Astrocyte of the spinal cord (primary cell): ENCODE data around the gene MC4R.
"Not testable (repeated sequence)": the region's sequence is repeated elsewhere in the genome, so short reads cannot be mapped to it uniquely, and the experiment has no call there.

ENCODE experiments used
- DNase-seq: peaks from one replicate; pipeline ENCODE4 v3.0.0; 2011; ENCODE audit warnings: low read depth, low spot score
- H3K4me3 ChIP-seq: 2 replicates; pipeline ENCODE4 v1.5.1; 2011; ENCODE audit warnings: low read depth, mild to moderate bottlenecking, low read length, moderate library complexity
- in situ Hi-C: cut with HindIII; loops from 2 replicates; pipeline ENCODE4 v1.10.0; 2017; ENCODE audit warnings: low sequenced_read_pairs
- TF ChIP-seq, protein P1 (sequence below): IDR thresholded peaks from 2 replicates; pipeline ENCODE4 v1.5.1; 2012; ENCODE audit warnings: low read depth, mild to moderate bottlenecking, low read length, inconsistent platforms

The MC4R gene

DNA sequence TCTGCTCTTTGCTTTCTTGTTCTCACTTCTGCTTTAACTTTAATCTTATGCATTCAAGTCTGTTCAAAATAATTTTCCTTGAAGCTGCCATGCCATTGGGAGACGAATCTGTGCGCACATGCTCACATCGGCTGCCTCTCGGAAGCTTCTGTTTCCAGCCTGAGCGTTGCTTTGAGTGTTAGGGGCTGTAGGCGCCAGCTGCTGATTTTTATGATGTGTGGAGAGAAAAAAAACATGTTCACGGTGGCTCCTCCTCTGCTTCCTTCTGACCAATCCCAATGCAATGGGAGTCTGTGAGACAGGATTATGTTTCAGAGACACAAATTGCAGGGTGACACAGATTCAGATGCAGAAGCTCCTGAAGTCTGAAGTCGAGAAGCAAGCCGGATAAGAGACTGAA is at the start of gene MC4R:
MC4R (minus strand) TSS at position 180 of the 400 bp plus-strand sequence. CDS start 426 bp downstream, outside the sequence.
- in situ Hi-C loops = no loop called here
- H3K4me3 ChIP-seq = peak within 1 kb of the TSS; percentile 23

DNA sequence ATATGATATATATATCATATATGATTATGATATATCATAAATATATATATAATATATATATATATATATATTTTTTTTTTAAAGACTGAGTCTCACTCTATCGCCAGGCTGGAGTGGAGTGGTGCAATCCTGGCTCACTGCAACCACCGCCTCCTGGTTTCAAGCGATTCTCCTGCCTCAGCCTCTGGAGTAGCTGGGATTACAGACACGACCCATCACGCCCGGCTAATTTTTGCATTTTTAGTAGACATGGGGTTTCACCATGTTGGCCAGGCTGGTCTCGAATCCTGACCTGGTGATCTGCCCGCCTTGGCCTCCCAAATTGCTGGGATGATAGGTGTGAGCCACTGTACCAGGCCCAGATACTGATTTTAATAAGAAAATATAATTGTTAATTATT is 49.7 kb upstream of the MC4R start:
- in situ Hi-C loops, DNase-seq, H3K4me3 ChIP-seq: not testable (repeated sequence)

More for the DNA sequence above, at the start of gene MC4R:
- TF ChIP-seq, protein P1, sequence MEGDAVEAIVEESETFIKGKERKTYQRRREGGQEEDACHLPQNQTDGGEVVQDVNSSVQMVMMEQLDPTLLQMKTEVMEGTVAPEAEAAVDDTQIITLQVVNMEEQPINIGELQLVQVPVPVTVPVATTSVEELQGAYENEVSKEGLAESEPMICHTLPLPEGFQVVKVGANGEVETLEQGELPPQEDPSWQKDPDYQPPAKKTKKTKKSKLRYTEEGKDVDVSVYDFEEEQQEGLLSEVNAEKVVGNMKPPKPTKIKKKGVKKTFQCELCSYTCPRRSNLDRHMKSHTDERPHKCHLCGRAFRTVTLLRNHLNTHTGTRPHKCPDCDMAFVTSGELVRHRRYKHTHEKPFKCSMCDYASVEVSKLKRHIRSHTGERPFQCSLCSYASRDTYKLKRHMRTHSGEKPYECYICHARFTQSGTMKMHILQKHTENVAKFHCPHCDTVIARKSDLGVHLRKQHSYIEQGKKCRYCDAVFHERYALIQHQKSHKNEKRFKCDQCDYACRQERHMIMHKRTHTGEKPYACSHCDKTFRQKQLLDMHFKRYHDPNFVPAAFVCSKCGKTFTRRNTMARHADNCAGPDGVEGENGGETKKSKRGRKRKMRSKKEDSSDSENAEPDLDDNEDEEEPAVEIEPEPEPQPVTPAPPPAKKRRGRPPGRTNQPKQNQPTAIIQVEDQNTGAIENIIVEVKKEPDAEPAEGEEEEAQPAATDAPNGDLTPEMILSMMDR = no peak
- peak; percentile 86 for DNase-seq

DNA sequence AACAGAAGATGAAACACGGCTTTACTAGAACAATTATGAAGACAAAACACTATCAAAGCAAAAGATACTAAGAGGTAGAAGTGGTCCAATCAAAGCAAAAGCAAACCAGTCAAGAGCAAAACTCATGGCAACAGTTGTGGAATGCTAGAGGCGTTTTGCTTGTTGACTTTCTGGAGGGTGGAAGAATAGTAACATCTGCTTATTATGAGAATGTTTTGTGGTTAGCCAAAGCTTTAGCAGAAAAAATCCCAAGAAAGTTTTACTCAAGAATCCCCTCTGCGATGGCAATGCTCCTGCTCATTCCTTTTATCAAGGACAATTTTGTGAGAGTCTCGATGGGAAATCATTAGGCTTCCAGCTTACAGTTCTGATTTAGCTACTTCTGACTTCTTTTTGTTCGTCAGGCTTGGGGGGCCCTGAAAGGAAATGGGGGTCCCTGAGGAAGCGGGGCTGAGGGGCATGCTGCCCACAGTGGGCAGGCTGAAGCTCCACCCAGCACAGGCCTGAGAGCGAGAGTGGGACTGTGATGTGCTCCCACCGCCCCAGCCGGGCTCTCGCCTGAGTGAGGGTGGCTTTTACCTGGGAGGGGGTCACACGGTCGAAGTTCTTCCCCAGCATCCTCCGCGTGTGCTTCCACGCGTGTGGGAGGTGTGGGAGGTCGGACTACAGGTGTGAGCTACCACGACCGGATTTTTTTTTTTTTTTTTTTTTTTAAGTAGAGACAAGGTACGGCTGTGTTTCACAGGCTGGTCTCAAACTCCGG is 49.0 kb upstream of the MC4R start:
- TF ChIP-seq, protein P1 = no peak
- H3K4me3 ChIP-seq = no peak overlapping the region
- in situ Hi-C loops = no loop called here
- DNase-seq = no peak

DNA sequence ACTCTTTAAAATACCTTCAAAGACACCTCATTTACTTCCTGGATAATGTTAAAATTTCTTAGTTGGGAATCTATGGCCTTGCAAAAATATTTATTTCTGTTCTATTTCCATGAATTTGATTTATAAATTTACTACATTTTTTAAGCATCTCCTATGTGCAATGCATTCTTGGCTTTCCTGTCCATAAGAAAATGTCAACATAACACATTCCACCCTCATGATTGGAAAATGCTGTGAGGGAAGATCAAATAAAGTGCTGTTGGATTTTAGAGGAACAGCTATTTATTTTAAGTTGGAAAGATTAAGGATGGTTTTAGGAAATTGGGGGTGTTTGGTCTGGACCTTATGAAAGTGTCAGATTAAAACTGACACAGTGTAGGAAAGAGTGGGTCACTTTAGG is 45.4 kb upstream of the MC4R start:
- in situ Hi-C loops = no loop called here
- TF ChIP-seq, protein P1 = no peak
- DNase-seq = no peak
- no peak overlapping the region for H3K4me3 ChIP-seq

DNA sequence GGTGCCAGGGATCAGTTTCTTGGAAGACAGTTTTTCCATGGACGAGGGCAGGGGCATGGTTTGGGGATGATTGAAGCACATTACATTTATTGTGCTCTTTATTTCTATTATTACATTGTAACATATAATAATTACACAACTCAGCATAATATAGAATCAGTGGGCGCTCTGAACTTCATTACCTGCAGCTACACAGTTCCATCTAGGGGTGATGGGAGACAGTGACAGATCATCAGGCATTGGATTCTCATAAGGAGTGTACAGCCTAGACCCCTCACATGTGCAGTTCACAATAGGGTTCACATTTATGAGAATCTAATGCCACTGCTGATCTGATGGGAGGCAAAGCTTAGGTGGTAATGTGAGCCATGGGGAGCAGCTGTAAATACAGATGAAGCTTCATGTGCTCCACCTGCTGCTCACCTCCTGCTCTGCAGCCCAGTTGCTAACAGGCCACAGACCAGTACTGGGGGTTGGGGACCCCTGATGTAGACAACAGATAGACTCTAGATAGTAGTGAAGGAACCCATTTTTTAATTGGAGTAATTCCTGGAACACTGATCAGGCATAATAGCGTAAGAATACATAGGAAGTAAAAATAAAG is 41.5 kb upstream of the MC4R start:
- no peak for DNase-seq
- in situ Hi-C loops = no loop called here
- TF ChIP-seq, protein P1 = peak; percentile 64
- H3K4me3 ChIP-seq = no peak overlapping the region

DNA sequence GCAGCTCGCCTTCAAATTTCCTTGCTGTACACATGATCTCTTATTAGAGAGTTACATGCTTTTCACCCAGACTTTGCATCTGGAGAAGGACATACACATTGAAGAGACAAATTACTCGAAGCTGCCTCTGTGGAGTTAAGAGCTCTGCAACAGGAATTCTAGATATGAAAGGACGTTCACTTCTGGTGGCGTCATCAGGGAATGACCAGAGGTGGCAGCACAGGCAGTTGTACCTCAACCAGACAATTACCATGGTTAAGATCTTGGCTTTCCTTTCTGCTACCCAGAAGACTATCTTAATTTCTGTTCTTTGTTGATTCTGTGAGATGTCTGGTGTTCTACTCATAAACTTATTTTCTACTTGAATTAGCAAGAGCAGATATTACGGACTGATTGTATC is 39.1 kb upstream of the MC4R start:
- in situ Hi-C loops = no loop called here
- DNase-seq = no peak
- TF ChIP-seq, protein P1 = peak; percentile 27
- H3K4me3 ChIP-seq = no peak overlapping the region

DNA sequence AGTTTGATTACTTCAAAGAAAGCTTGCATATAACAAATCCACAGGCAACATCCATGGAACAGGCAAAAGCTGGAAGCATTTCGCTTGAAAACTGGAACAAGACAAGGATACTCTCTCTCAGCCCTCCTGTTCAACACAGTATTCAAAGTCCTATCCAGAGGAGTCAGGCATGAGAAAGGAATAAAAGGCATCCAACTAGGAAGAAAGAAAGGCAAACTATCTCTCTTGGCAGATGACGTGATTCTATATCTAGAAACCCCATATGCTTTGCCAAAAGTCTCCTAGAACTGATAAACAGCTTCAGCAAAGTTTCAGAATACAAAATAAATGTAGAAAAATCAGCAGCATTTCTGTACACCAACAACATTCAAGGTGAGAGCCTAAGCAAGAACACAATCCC is 34.1 kb upstream of the MC4R start:
- TF ChIP-seq, protein P1 = no peak
- in situ Hi-C loops = no loop called here
- no peak overlapping the region for H3K4me3 ChIP-seq
- no peak for DNase-seq
